Heart right ventricle (tissue), 16 donors: Measurements from ENCODE around the gene XPO1. TPM values are rescaled to one million over a fixed set of nuclear protein-coding genes. Genes with fewer than 3 reads are reported as not detected.
"Not testable (repeated sequence)": the region's sequence is repeated elsewhere in the genome, so short reads cannot be mapped to it uniquely, and the experiment has no call there.

Experiments
- ATAC-seq, 8 donors: fragments of 200-7000 bp; cut with Tn5 transposase; one replicate each; pipeline ENCODE4 v1.9.1; 2020; ENCODE audit warnings: mild to moderate bottlenecking in 8 of 8, moderate library complexity in 8 of 8, moderate number of reproducible peaks in 1 of 8
- DNase-seq, 2 donors: peaks; one replicate each; pipeline ENCODE4 v3.0.0-alpha.2; 2020
- H3K27ac ChIP-seq, 10 donors: fragments of 200-600 bp; sonication (generic) in 2 of 10; one replicate each; pipeline versions ENCODE4 v1.5.0 to v1.8.0; 2020 to 2022; ENCODE audit warnings: mild to moderate bottlenecking in 3 of 10
- H3K27me3 ChIP-seq, 7 donors: fragments of 200-600 bp; one replicate each; pipeline ENCODE4 v1.8.0; 2021 to 2022; ENCODE audit warnings: mild to moderate bottlenecking in 2 of 7
- H3K36me3 ChIP-seq, 9 donors: fragments of 200-600 bp; sonication (generic) in 1 of 9; one replicate each; pipeline versions ENCODE4 v1.5.0 to v1.8.0; 2020 to 2022; ENCODE audit warnings: mild to moderate bottlenecking in 2 of 9
- H3K4me1 ChIP-seq, 9 donors: fragments of 200-600 bp; sonication (generic) in 1 of 9; one replicate each; pipeline versions ENCODE4 v1.5.0 to v1.8.0; 2020 to 2022; ENCODE audit warnings: mild to moderate bottlenecking in 4 of 9
- H3K4me3 ChIP-seq, 10 donors: fragments of 200-600 bp; sonication (generic) in 2 of 10; one replicate each; pipeline versions ENCODE4 v1.5.0 to v1.8.0; 2020 to 2022; ENCODE audit warnings: mild to moderate bottlenecking in 7 of 10, moderate library complexity in 2 of 10
- H3K9me3 ChIP-seq, 11 donors: fragments of 200-600 bp in 10 of 11; sonication (generic) in 2 of 11; one replicate each; pipeline versions ENCODE4 v1.5.0 to v1.8.0; 2013 to 2022; ENCODE audit warnings: mild to moderate bottlenecking in 2 of 11, control low read depth in 1 of 11, moderate library complexity in 1 of 11
- WGBS, 2 donors: extraction: QIAGEN DNeasy Blood & Tissue Kit; methylation state at CpG; one replicate each; pipeline ENCODE4 v1.1.7; 2013; ENCODE audit warnings: inconsistent platforms in 1 of 2; 5-methylcytosine and 5-hydroxymethylcytosine counted together
- intact Hi-C, 10 donors: fragments of 100-400 bp; cut with DNase I; formaldehyde crosslinking; loops; one replicate each; pipeline versions ENCODE4 v1.11.1 to v1.14.2; 2022
- polyA plus RNA-seq, 2 donors: library from polyadenylated mRNA; stranded (reverse); fragments of 200-250 nt; gene quantifications; one replicate each; pipeline ENCODE4 v1.2.3, GENCODE V29; 2013
- total RNA-seq, 10 donors: library from RNA; stranded (reverse); fragmentation: NEBNext Ultra II Directional in 3 of 10; extraction: Animal tissue kit (Norgen Biotek cat#: 25700) in 3 of 10; gene quantifications; one replicate each; pipeline versions ENCODE4 v1.2.1 to v1.2.4, GENCODE V29; 2021 to 2023
- TF ChIP-seq, protein P1 (sequence below), 9 donors: fragments of 200-600 bp; sonication (generic) in 2 of 9; IDR thresholded peaks; one replicate each; pipeline versions ENCODE4 v1.5.0 to v1.8.0; 2021 to 2022; ENCODE audit warnings: antibody characterized with exemption in 9 of 9, mild to moderate bottlenecking in 5 of 9, moderate library complexity in 1 of 9
- donor health status: Arrhythmogenic right ventricular cardiomyopathy.
- donor health status: ischemic (EF 13 %, LVEDD 7.1; RV severe dilation, severe dysfunction).
- donor health status: healthy with polysubstance abuse.
- donor health status: DM: no; HTN: yes; CAD: no.
- donor health status: DM: no; HTN: no; CAD: no.
- donor health status: ischemic (EF 25% LVEDD 6.9; RV normal size, moderate dysfunction).
- donor health status: ischemic (EF 25% LVEDD 5.7; RV mildly dilated, moderate dysfunction).
- donor health status: healthy.
- donor health status: DM: yes; HTN: yes; CAD: no.
- donor health status: Ischemic cardiomyopathy.
- donor health status: ischemic (EF 35%, LVEDD 5.7; RV mildly dilated, moderate dysfunction).
- donor health status: nonischemic (EF 11% LVEDD 7.7; RV severe dilation, severe dysfunction).
- donor health status: DM: yes; HTN: yes; CAD: no.
- donor health status: PGD.
- donor health status: ischemic (EF 29% LVEDD 5.4; RV normal size, mild dysfunction).
- donor health status: nonischemic (EF 23%, LVEDD 6.1; RV moderate dilation, normal function).

Gene XPO1
- total and polyA plus RNA-seq, 12 donors, result 49.2 to 77.3 (median 66.3) TPM

DNA sequence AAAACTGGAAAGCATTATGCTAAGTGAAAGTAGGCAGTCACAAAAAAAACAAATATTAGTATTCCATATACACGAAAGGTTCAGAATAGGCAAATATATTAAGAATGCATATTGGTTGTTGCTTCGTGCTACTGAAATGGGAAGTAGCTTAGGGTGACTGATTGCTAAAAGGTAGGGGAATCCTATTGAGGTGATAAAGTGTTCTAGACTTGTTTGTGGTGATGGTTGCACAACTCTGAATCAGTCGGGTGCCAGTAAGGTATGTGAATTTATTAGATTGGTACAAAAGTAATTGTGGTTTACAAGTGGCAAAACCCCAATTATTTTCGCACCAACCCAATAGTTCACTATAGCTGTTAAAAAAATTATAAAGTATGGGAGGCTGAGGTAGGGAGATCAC is 88.0 kb downstream of the XPO1 start:
- WGBS, 2 donors, result 93 to 94% methylated on average over 4 of the region's 4 CpGs
- ATAC-seq (no peak), DNase-seq (no peak)
- no peaks in the 10 kb centered on the region for H3K27me3 ChIP-seq
- TF ChIP-seq, protein P1, sequence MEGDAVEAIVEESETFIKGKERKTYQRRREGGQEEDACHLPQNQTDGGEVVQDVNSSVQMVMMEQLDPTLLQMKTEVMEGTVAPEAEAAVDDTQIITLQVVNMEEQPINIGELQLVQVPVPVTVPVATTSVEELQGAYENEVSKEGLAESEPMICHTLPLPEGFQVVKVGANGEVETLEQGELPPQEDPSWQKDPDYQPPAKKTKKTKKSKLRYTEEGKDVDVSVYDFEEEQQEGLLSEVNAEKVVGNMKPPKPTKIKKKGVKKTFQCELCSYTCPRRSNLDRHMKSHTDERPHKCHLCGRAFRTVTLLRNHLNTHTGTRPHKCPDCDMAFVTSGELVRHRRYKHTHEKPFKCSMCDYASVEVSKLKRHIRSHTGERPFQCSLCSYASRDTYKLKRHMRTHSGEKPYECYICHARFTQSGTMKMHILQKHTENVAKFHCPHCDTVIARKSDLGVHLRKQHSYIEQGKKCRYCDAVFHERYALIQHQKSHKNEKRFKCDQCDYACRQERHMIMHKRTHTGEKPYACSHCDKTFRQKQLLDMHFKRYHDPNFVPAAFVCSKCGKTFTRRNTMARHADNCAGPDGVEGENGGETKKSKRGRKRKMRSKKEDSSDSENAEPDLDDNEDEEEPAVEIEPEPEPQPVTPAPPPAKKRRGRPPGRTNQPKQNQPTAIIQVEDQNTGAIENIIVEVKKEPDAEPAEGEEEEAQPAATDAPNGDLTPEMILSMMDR (IDR thresholded peaks at IDR 0.05), result no peak
- H3K36me3 ChIP-seq, result peaks cover 0 to 7% (median 0%) of the 10 kb centered on the region in 9 donors
- peaks cover 0 to 11% (median 0%) of the 10 kb centered on the region in 11 donors for H3K9me3 ChIP-seq
- intact Hi-C loops, result no loop called here
- no peak overlapping the region for H3K27ac ChIP-seq
- no peak overlapping the region for H3K4me3 ChIP-seq
- peaks cover 0 to 15% (median 2%) of the 10 kb centered on the region in 9 donors for H3K4me1 ChIP-seq

DNA sequence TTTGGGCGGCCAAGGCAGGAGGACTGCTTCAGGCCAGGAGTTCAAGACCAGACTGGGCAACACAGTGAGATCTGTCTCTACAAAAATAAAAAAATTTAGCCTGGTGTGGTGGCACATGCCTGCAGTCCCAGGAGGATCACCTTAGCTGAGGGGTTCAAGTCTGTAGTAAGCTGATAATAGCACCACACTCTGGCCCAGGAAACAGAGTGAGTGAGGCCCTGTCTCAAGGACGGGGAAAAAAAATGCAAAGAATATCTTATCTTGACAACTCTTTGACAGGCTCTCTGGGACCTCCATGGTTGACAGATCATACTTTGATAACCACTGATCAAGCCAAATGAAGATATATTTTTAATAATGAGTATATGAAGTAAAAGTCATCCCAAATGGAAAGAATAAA is 89.9 kb downstream of the XPO1 start:
- no peak for DNase-seq
- Histone ChIP-seq H3K4me1 (peaks cover 0 to 18% (median 9%) of the 10 kb centered on the region in 9 donors), H3K36me3 (peaks cover 0 to 7% (median 0%) of the 10 kb centered on the region in 9 donors), H3K4me3 (no peak overlapping the region), H3K9me3 (peaks cover 0 to 11% (median 0%) of the 10 kb centered on the region in 11 donors), H3K27ac (no peak overlapping the region), H3K27me3 (no peaks in the 10 kb centered on the region)
- WGBS, 2 donors, result 68 to 85% methylated on average over 2 of the region's 2 CpGs
- intact Hi-C loops, result no loop called here
- TF ChIP-seq, protein P1 (IDR thresholded peaks at IDR 0.05), result no peak
- ATAC-seq, result no peak

GRCh38 chr2:61446971-61447370 is 91.2 kb downstream of the XPO1 start:
- DNase-seq, H3K27me3 ChIP-seq, H3K27ac ChIP-seq, H3K4me3 ChIP-seq, H3K36me3 ChIP-seq, intact Hi-C loops, ATAC-seq: not testable (repeated sequence)
- peaks cover 0 to 29% (median 13%) of the 10 kb centered on the region in 9 donors for H3K4me1 ChIP-seq
- WGBS, 2 donors, result 90 to 94% methylated on average over 7 of the region's 7 CpGs
- peaks cover 0 to 11% (median 0%) of the 10 kb centered on the region in 11 donors for H3K9me3 ChIP-seq

DNA sequence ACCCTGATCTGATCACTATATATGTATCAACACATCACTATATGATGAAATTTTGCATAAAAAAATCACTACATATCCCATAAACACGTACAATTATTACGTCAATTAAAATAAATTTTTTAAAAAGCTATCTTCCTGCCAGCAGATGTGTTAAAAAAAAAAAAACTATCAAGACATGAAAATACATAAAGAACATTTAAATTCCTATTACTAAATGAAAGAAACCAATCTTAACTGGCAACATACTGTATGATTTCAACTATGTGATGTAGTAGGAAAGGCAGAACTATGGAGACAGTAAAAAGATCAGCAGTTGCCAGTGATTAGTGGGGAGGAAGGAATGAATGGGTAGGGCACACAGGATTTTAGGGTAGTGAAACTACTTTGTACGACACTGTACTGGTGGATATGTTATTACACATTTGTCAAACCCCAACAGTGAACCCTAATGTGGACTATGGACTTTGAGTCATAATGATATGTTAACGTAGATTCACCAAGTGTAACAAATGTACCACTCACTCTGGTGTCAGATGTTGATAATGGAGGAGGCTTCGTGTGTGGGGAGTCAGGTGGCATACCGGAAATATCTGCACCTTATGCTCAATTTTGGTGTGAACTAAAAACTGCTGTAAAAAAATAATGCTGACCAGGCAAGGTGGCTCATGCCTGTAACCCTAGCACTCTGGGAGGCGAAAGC is 94.7 kb downstream of the XPO1 start:
- Histone ChIP-seq H3K4me3 (no peak overlapping the region), H3K4me1 (peaks cover 8 to 62% (median 42%) of the 10 kb centered on the region in 9 donors), H3K27ac (no peak overlapping the region), H3K36me3 (peaks cover 0 to under 1% (median 0%) of the 10 kb centered on the region in 9 donors), H3K27me3 (no peaks in the 10 kb centered on the region), H3K9me3 (no peaks in the 10 kb centered on the region)
- ATAC-seq (no peak), DNase-seq (no peak)
- WGBS, 2 donors, result 79 to 90% methylated on average over 7 of the region's 7 CpGs
- intact Hi-C loops, result no loop called here
- TF ChIP-seq, protein P1 (IDR thresholded peaks at IDR 0.05), result no peak
